Upper lobe of left lung (tissue), 4 donors: ENCODE data around the gene CLEC4A.

Experiments used
- POLR2A ChIP-seq, 4 donors: fragments of 450-650 bp; IDR thresholded peaks; one replicate each; pipeline ENCODE4 v1.5.1; 2016 to 2017; ENCODE audit warnings: antibody characterized with exemption in 4 of 4, mild to moderate bottlenecking in 2 of 4
- TF ChIP-seq, protein P1 (sequence below), 6 experiments: fragments of 450-650 bp in 4 of 6; fragments of 200-600 bp in 2 of 6; sonication (generic) in 2 of 6; IDR thresholded peaks; one replicate each; pipeline ENCODE4 v1.5.1; 2016 to 2019; ENCODE audit warnings: antibody characterized with exemption in 6 of 6

DNA sequence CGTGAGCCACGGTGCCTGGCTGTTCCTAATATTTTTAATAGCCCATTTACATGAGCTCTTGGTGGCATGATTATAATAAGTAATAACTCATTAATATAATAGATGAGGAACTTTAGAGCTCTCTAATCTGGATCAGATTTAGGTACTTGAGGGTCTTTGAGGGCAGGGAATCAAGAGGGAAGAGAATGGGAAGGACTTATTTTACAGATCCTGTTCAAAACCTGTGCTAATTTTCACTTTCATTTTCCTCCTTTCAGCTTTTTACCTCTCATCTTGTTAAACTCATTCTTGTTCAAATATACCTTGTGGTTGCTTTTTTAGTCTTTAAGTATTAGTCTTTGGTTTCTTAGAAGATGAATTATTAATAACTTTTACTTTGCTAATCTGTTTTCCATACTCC is 35.8 kb upstream of the CLEC4A start:
- TF ChIP-seq POLR2A (IDR thresholded peaks at IDR 0.05), result no peak
- TF ChIP-seq, protein P1, sequence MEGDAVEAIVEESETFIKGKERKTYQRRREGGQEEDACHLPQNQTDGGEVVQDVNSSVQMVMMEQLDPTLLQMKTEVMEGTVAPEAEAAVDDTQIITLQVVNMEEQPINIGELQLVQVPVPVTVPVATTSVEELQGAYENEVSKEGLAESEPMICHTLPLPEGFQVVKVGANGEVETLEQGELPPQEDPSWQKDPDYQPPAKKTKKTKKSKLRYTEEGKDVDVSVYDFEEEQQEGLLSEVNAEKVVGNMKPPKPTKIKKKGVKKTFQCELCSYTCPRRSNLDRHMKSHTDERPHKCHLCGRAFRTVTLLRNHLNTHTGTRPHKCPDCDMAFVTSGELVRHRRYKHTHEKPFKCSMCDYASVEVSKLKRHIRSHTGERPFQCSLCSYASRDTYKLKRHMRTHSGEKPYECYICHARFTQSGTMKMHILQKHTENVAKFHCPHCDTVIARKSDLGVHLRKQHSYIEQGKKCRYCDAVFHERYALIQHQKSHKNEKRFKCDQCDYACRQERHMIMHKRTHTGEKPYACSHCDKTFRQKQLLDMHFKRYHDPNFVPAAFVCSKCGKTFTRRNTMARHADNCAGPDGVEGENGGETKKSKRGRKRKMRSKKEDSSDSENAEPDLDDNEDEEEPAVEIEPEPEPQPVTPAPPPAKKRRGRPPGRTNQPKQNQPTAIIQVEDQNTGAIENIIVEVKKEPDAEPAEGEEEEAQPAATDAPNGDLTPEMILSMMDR (IDR thresholded peaks at IDR 0.05), result no peak
